Kidney glomerular epithelial cell (primary cell): Measurements from ENCODE around the gene HSPA4L.

Source experiments
- DNase-seq: peaks from one replicate; lab custom pipeline; 2025; lab: John Stamatoyannopoulos, UW

HSPA4L gene

DNA sequence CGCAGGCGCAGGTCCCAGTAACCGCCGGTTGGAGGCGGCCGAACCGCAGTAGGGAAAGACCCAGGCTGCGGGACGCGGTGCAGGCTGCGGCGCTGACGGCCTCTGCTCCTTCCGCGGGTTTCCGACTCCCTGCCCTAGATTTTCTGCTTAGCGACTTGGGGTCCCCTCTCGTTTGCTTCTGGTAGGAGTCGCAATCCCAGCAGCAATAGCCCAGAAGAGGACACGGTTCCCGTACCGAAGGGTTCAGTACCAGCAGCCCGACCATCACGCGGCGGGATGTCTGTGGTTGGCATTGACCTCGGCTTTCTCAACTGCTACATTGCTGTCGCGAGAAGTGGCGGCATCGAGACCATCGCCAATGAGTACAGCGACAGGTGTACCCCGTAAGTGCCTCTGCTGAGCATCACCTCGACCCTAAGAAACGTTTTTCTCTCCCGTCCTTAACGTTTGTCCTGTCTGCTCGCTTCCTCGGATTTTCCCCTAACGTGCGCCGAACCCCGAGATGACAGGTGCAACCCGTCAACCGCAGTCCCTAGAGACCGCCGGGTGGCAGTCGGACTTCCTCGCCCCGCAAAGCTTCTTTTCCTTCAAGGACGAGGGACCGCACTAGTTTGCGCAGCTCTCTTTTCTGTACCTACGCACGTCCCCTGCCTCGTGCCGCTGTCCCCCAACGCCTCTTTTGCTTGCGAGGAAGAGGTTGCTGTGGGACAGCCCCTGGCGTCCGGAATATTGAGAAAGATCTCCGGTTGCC lies at the start of gene HSPA4L:
TSS of gene HSPA4L (plus strand) at position 48 of the 751 bp plus-strand sequence. CDS start at position 277, 229 bp downstream.
- DNase-seq, result peak; percentile 82

DNA sequence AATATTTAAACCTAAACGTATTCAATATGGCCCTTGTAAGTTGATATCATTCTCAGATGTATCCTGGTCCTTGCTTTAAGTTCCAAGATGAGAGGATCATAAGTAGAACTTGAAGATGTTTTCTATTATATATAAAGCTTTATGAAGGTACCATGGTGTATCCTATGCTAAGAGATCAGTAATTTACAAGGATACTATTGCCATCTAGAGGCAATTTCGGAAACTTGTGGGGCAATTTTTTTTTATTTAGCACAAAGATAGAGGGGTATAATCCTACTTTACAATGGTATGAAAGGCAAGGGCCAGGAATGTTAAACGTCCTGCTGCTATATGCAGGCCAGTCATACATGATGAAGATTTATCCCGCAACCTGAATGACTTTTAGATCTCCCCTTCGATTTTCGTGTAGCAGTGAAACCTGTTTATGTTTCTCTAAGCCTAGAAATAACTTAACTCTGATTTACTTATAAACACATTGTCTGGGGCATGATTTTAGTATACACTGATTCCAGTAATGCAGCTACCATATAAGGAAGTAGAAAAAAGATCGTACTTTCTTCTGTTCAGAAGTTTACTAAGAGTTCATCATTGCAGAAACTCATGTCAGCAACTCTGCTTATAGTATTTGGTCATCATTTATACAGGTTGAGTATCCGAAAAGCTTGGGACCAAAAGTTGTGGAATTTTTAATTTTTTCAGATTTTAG lies 49.3 kb upstream of the HSPA4L start:
- DNase-seq, result peak; percentile 24

DNA sequence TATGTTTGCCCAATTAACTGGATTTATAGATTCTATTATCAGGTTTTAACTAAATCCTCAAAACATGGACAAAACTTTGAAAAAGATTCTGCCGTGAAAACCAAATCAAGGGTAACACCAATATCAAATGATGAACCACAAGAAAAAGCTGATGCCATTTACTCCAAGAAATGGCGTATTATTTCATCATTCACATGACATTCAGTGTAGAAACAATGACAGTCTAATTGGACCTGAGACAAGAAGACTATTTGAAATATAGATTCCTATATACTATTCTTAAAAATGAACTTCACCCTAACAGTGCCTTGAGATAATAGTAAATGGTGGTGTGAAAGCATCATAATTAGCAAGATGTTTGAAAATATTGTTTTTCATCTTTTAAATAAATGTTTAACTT lies 47.1 kb upstream of the HSPA4L start:
- no peak for DNase-seq

DNA sequence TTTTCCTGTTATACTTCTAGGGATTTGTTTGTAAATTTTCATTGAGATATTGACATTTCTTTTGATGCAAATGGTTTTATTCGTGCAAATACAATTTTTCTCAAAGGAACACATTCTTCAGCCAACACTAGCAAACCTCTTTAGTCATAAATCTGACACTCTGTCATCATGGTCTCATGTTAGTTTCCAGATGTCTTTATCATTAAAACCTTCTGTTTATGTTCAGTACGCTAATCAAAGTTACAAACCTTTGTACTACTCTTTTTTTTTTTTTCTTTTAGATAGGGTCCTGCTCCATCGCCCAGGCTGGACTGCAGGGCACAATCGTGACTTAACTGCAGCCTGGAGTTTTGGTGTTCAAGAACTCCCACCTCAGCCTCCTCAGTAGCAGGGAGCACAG lies 44.8 kb upstream of the HSPA4L start:
- DNase-seq, result no peak

DNA sequence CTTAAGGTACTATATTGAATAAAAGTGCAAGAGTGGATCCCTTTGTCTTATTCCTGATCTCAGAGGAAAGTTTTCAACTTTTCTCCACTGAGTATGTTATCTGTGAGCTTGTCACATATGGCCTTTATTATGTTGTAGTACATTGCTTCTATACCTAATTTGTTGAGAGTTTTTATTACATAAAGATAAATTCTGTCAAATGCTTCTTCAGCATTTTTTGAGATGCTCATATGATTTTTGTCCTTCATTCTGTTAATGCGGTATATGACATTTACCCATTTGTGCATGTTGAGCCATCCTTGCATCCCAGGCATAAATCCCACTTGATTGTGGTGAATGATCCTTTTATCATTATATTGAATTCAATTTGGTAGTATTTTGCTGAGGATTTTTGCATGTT lies 40.9 kb upstream of the HSPA4L start:
- no peak for DNase-seq

DNA sequence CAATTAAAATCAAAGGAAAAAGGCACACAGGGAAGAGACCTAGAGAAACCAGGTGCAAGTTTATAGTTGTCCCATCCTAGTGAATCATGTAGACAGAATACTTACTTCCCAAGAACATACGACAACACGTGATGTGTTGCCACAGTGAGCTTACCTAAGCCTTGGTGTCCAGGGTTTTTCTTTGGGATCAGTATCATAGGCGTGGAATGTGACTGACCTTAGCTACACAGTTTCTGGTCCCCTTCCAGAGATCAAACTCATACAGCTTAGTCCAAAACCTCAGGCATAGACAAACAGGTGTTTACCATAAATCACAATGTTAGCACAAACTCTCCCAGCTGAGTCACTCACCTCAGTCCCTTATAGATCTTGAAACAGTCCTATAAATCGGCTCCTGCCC lies 34.2 kb upstream of the HSPA4L start:
- no peak for DNase-seq

DNA sequence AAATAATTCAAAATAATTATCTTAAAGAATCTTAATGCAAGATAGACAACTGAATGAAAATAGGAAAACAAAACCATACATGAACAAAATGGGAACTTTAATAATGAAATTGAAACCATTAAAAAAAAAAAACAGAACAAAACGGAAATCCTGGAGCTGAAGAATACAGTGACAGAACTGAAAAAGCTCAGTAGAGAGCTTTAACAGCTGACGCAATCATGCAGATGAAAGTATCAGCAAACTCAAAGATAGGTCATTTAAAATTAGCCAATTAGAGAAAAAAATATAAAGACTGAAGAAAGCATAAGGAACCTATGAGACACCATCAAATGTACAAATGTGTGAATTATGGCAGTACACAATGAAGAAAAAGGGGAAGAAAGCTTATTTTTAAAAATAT lies 33.2 kb upstream of the HSPA4L start:
- DNase-seq, result no peak

DNA sequence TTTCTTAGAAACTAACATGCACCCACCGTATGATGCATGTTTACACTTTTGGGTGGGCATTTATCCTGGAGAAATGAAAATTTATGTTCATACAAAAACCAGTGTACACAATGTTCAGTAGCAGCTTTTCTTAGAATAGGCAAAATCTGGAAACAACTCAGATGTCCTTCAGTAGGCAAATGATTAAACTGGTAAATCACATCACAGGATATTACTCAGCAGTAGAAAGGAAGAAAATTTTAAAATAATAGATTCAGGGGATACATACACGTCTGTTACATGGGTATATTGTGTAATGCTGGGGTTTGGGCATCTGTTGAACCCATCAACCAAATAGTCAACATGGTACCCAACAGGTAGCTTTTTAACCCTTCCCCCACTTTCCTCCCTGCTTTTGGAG lies 25.2 kb upstream of the HSPA4L start:
- DNase-seq, result no peak

DNA sequence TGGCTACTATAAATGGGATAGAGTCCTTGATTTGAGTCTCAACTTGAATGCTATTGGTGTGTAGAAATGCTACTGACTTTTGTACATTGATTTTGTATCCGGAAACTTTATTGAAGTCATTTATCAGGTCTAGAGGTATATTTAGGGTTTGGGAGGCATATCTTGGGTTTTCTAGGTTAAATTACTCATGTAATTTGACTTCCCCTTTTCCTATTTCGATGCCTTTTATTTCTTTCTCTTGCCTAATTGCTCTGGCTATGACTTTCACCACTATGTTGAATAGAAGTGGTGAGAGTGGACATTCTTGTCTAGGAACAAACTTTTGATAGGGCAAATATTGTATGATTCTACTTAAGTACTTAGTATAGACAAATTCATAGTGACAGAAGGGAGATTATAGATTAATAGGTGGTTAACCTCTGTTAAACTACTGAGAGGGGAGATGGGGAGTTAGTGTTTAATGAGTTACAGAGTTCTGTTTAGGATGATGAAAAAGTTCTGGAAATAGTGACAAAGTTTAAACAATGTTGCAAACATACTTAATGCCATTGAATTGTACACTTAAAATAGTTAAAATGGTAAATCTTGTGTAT lies 22.8 kb upstream of the HSPA4L start:
- no peak for DNase-seq

DNA sequence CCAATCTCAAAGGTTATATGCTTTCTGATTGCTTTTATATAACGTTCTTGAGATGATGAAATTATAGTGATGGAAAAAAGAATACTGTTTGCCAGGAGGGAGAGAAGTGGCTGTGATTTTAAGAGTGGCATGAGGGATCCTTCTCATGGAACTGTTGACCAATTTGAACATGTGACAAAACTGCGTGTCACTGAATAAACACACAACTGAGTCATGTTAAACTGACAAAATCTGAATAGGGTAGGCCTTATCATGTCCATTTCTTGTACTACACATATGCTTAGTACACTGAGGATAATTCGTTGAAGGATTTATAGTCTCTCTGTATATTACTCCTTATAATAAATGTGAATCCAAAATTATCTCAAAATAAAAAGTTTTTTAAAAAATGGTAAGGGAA lies 22.2 kb upstream of the HSPA4L start:
- DNase-seq, result no peak

DNA sequence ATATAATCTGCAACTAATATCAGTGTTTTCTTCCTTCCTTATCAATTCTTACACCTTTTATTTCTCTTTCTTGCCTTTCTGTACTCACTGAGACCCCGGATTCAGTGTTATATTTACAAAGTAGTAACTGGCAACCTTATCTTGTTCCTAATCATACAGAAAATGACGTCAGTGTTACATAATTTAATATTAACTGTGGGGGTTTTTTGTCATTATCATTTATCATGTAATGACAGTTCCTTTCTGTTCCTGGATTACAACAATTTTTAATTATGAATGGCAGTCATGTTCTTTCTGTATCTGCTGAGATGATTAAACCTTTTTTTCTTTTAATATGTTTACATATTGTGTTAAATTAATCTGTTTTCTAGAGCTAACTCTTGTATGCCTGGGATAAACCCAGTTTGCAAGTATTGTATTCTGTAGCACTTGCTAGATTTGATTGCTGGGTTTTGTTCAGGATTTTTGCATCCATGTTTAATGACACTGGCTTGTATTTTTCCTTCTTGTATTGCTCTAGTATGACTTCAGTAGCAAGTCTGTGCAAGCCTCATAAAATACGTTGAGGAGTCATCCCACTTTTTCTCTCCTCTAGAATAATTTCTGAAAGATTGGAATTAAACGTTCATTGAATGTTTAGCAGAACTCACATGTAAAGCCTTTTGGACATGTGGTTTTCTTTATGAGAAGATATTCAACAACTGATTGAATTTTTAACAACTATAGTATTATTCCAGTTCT lies 10.4 kb upstream of the HSPA4L start:
- no peak for DNase-seq

DNA sequence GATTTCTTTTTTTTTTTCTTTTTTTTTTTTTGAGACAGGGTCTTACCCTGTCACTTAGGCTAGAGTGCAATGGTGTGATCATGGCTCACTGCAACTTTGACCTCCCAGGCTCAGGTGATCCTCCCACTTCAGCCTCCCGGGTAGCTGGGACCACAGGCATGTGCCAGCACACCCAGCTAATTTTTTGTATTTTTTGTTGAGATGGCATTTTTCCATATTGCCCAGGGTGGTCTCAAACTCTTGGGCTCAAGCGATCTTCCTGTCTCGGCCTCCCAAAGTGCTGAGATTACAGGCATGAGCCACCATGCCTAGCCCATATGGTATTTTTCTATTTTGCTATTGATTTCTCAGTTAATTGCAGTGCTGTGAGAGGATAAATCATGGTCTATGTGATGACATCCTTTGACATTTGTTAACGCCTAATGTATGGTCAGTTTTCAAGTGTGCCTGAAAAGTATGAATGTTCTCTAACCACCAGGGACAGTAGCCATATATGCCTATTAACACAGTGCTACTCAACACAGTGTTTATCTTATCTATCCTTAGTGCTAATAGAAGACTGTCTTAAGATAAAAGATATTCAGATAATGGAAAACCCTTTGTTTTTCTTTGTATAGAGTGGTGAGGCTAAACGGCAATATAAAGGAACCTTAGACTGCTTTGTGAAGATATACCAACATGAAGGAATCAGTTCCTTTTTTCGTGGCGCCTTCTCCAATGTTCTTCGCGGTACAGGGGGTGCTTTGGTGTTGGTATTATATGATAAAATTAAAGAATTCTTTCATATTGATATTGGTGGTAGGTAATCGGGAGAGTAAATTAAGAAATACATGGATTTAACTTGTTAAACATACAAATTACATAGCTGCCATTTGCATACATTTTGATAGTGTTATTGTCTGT lies 9.1 kb upstream of the HSPA4L start:
- no peak for DNase-seq

DNA sequence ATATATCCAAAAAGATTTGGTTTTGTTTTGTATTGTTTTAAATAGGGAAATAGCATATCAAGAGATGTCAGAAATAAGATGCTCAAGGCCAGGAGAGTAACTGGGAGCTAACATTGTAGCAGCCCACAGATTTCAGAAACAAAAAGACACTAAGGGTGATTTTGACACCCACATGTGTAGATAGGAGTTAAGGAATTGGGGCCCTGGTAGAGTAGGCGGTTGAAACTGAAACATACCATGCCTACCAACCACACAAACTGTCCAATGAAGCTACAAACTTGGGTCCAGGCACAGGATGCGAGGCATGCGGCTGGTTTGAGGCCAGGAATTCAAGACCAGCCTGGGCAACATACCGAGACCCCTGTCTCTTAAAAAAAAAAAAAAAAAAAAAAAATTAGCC lies 6.3 kb upstream of the HSPA4L start:
- DNase-seq, result no peak

DNA sequence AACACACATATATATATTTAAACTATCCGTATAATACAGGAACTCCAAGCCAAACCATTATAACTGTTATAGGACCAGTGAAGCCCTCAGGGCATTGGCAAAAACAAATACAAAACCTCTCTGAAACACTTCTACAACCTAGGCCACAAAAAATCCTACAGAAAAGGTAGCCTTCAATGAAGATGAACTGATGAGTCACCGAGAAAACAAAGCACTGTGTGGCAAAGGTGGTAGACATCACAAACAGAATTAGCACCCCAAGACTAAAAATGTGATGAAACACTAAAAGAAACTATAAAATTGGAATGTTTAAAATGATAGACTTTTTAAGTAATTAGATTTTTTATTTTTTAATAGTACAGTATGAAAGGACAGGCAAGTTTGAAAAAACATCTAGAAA lies 5.5 kb upstream of the HSPA4L start:
- no peak for DNase-seq

DNA sequence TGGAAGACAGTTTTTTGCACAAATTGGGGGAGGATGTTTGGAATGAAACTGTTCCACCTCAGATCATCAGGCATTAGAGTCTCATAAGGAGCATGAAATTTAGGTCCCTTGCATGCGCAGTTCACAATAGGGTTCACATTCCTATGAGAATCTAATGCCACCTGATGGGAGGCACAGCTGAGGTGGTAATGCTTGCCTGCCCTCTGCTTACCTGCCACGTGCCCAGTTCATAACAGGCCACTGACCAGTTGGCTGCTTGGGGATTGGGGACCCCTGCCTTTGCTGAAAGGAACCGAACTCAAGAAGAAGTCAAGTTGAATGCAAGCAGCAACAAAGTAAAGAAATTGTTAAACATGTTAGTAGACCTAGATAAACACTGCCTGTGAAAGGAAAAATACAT lies 4.6 kb upstream of the HSPA4L start:
- DNase-seq, result no peak

DNA sequence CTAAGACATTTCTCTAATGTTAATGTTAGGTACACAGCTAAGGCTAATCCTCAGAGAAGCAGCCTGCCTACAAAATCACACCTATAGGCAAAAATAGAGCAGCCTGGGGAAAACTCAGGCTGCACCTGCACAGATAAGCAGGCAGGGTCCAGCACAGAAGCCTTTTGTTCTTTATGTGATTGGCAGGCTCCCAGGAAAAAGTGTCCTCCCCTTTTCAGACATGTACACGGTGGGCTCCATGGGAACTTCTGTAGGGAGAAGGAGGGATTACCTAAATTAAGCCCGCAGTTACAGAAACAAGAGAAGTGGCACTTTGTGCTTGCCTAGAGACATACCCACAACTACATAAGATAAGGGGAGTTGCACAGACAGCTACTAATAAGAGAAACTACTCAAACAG lies 4.0 kb upstream of the HSPA4L start:
- no peak for DNase-seq

DNA sequence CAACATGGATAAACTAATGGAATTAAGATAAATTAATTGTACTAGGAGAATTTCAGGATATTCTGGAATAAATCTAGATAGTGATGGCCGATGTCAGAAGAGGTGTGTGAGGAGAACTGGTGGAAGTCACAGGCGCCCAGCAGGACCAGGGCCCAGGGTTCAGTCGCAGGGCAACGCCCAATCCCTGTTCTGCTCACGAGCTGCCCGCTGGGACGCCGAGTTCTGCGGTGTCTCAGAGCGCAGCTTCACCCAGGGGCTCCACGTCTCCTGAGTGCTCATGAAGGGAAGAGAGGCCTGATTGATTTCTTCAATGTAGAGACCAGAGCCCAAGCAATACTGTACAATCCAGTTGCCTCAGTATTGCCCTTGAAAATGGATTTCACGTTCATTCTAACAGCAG lies 1.5 kb upstream of the HSPA4L start:
- no peak for DNase-seq

DNA sequence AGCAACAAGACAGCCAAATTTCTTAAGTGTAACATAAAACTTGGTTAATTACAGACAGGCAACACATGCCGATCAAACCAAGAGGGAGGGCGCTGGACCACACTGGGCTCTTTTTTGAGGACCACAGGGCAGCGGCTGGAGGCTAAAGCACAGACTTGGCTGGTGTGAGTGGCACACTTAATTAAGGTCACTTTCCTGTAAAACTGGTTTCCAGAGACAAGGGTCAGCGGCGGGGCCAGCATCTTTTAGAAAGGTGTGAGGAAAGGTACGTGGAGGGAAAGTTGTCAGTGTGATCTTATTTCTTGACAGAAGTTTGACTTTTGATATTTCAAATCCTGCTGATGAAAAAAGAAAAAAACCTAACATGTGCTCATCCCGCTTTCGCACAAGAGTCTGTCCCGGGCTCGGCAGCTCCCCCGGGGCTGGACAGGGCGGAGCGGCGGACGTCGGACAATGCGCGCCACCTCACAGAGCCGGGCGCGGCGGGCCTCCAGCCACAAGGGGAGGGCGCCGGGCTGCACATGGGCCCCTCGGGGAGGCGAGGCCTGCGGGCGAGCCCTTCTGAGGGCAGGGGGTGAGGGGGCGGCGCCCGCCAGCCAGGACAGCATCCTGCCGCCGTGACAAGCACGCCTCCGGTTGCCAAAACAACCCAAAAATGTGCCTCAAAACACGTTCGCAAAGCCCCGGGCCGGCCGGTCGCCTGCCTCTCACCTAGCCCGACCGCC lies 660 bp upstream of the HSPA4L start:
- DNase-seq, result no peak

DNA sequence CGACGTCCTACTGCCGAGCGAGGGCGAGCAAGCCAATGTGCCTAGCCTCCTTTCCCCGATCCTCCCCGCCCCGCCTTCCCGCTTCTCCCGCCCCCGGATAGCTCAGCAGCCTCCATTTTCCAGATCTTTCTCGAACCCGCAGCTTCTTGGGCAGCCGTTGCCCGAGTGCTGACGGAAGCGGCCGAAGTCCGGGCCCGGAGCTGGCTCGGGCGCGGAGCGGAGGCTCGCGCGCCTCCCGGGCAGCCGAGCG lies 172 bp upstream of the HSPA4L start:
- no peak for DNase-seq

DNA sequence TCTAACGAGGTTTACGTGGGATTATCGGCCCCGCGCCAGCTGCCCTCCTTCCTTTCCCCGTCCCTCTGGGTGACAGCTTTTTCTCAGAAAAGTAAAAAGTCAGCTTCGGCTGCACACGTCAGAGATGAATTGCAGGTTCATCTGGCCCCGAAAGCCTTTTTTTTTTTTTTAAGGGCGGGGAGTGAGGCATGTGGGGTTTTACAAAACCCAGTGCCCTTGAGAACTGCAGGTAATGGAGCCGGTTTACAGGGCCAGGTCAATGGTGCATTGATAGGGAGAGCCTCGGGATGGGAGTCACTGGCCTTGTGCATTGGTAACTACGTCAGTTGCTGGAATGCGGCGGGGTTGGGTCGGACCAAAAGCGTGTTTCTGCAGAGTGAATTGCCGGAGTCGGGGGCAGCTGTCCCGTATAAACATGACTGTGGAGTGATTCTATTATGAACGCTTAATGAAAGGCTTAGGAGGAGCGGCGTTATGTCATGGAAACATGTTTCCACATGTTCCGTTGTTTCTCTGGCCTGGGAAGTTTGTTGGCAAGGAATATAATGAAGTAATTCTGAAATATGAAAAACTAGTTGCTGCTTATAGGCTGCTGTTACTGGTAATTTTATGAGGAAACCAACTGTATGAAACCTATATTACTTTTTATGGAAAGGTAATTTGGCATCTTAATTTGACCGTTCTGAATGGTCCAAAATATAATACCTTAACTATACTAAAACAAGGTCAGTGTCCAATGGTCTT lies 1.1 kb downstream of the HSPA4L start:
- DNase-seq, result peak; percentile 52
